Spleen (tissue), 11 donors: ENCODE results near the gene TYSND1. TPM values are rescaled to one million over a fixed set of nuclear protein-coding genes. Genes with fewer than 3 reads are reported as not detected.
A peak's percentile ranks its signal among the peaks of the same experiment; 100 is the strongest.

ENCODE experiments used
- DNase-seq: peaks from one replicate; pipeline ENCODE4 v3.0.0-alpha.2; 2020
- H3K27ac ChIP-seq, 8 donors: fragments of 200-600 bp; sonication (generic) in 7 of 8; 1 replicate in 4 of 8; 2 replicates in 4 of 8; pipeline versions ENCODE4 v1.5.0 to v1.8.0; 2016 to 2021; ENCODE audit warnings: inconsistent platforms in 4 of 8, mild to moderate bottlenecking in 4 of 8, moderate library complexity in 1 of 8
- H3K27me3 ChIP-seq, 7 donors: fragments of 200-600 bp; sonication (generic) in 6 of 7; replicated peaks in 1 of 7; 1 replicate in 4 of 7; 2 replicates in 3 of 7; pipeline versions ENCODE4 v1.5.0 to v1.8.0; 2016 to 2021; ENCODE audit warnings: inconsistent platforms in 3 of 7, mild to moderate bottlenecking in 1 of 7
- H3K36me3 ChIP-seq, 6 donors: fragments of 200-600 bp; sonication (generic) in 5 of 6; 1 replicate in 4 of 6; 2 replicates in 2 of 6; pipeline versions ENCODE4 v1.5.0 to v1.8.0; 2016 to 2021; ENCODE audit warnings: inconsistent platforms in 2 of 6
- H3K4me1 ChIP-seq, 6 donors: fragments of 200-600 bp; sonication (generic) in 5 of 6; 1 replicate in 3 of 6; 2 replicates in 3 of 6; pipeline versions ENCODE4 v1.5.0 to v1.8.0; 2016 to 2021; ENCODE audit warnings: inconsistent platforms in 3 of 6
- H3K4me3 ChIP-seq, 8 donors: fragments of 200-600 bp; sonication (generic) in 7 of 8; 1 replicate in 4 of 8; 2 replicates in 4 of 8; pipeline versions ENCODE4 v1.5.0 to v1.8.0; 2016 to 2021; ENCODE audit warnings: inconsistent platforms in 4 of 8, mild to moderate bottlenecking in 4 of 8, moderate library complexity in 2 of 8
- H3K9me3 ChIP-seq, 8 donors: fragments of 200-600 bp; sonication (generic) in 7 of 8; 1 replicate in 4 of 8; 2 replicates in 4 of 8; pipeline versions ENCODE4 v1.5.0 to v1.8.0; 2016 to 2021; ENCODE audit warnings: inconsistent platforms in 4 of 8
- POLR2A ChIP-seq, 3 donors: fragments of 450-650 bp; IDR thresholded peaks; one replicate each; pipeline ENCODE4 v1.5.1; 2017; ENCODE audit warnings: antibody characterized with exemption in 3 of 3, mild to moderate bottlenecking in 1 of 3
- POLR2AphosphoS5 ChIP-seq, 3 donors: sonication (generic); formaldehyde crosslinking; IDR thresholded peaks; one replicate each; pipeline ENCODE4 v1.5.1; 2017; ENCODE audit warnings: antibody characterized with exemption in 3 of 3
- WGBS, 5 donors: extraction: QIAGEN DNeasy Blood & Tissue Kit in 3 of 5; methylation state at CpG; one replicate each; pipeline versions ENCODE4 v1.1.5 to v1.1.7; 2013 to 2018; 5-methylcytosine and 5-hydroxymethylcytosine counted together
- intact Hi-C: fragments of 100-400 bp; cut with DNase I; formaldehyde crosslinking; loops from one replicate; pipeline ENCODE4 v1.15.0; 2023; ENCODE audit warnings: low total_unique reads
- polyA plus RNA-seq, 3 donors: library from polyadenylated mRNA; stranded (reverse); fragments of 200-250 nt; gene quantifications; one replicate each; pipeline ENCODE4 v1.2.1, GENCODE V29; 2013
- total RNA-seq, 7 donors: library from RNA; depleted of rRNA in 3 of 7; stranded (reverse); fragments of >200 nt in 3 of 7; fragmentation: NEBNext Ultra II Directional in 4 of 7; extraction: Animal tissue kit (Norgen Biotek cat#: 25700) in 4 of 7; gene quantifications; one replicate each; pipeline versions ENCODE4 v1.1.0 to v1.2.1, GENCODE V29; 2016 to 2021
- TF ChIP-seq, protein P1 (sequence below), 11 experiments: fragments of 200-600 bp in 7 of 11; fragments of 450-650 bp in 4 of 11; sonication (generic) in 4 of 11; IDR thresholded peaks in 8 of 11; conservative IDR thresholded peaks in 3 of 11; 1 replicate in 7 of 11; 2 replicates in 4 of 11; pipeline versions ENCODE4 v1.4.0 to v1.8.0; 2016 to 2021; ENCODE audit warnings: antibody characterized with exemption in 11 of 11, inconsistent platforms in 4 of 11, mild to moderate bottlenecking in 1 of 11
- donor health status: healthy with polysubstance abuse.
- donor health status: DM: no; HTN: no; CAD: no; lungs with moderate emphysema.
- donor health status: DM: no; HTN: no; CAD: no.
- donor health status: Bipolar disorder and iron deficiency.
- donor health status: healthy.
- donor health status: DM: no; HTN: no; CAD: no.
- donor health status: DM: yes; HTN: yes; CAD: no.

The TYSND1 gene
- total and polyA plus RNA-seq, 10 donors: 14.1 to 20.9 (median 16.9) TPM

GRCh38 chr10:70093335-70093944 is 53.1 kb downstream of the TYSND1 start:
- intact Hi-C loops: no loop called here
- 70 to 78% (median 76%) methylated on average over 9 of the region's 9 CpGs for WGBS, 5 donors

DNA sequence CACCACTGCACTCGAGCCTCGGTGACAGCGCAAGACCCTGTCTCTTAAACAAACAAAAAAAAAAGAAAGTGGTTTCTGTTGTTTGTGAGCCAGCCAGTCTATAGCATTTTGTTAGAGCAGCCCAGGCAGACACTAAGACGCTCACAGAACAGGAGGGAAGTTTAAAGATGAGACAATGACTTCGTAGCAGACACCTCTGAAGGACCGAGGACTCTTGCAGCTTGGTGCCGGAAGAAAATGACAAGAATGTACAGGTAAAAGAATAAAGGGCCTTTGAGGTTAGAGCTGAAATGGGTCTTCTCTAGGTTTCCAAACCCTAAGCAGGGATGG is 54.1 kb downstream of the TYSND1 start:
- no peak for DNase-seq
- Histone ChIP-seq H3K4me1 (peaks cover 0 to 27% (median 7%) of the 10 kb centered on the region in 6 donors), H3K27ac (peak overlapping the region in 6 of 8 donors; percentile 2 to 68 (median 58)), H3K36me3 (peaks cover 0 to 5% (median 0%) of the 10 kb centered on the region in 6 donors), H3K27me3 (no peaks in the 10 kb centered on the region), H3K4me3 (peak overlapping the region in 4 of 8 donors; percentile 1 to 51 (median 10)), H3K9me3 (no peaks in the 10 kb centered on the region)
- intact Hi-C loops: no loop called here
- WGBS, 5 donors: 63 to 85% (median 79%) methylated on average over 7 of the region's 7 CpGs
- TF ChIP-seq POLR2AphosphoS5 (IDR thresholded peaks at IDR 0.05): no peak
- TF ChIP-seq POLR2A (IDR thresholded peaks at IDR 0.05): no peak
- TF ChIP-seq, protein P1, sequence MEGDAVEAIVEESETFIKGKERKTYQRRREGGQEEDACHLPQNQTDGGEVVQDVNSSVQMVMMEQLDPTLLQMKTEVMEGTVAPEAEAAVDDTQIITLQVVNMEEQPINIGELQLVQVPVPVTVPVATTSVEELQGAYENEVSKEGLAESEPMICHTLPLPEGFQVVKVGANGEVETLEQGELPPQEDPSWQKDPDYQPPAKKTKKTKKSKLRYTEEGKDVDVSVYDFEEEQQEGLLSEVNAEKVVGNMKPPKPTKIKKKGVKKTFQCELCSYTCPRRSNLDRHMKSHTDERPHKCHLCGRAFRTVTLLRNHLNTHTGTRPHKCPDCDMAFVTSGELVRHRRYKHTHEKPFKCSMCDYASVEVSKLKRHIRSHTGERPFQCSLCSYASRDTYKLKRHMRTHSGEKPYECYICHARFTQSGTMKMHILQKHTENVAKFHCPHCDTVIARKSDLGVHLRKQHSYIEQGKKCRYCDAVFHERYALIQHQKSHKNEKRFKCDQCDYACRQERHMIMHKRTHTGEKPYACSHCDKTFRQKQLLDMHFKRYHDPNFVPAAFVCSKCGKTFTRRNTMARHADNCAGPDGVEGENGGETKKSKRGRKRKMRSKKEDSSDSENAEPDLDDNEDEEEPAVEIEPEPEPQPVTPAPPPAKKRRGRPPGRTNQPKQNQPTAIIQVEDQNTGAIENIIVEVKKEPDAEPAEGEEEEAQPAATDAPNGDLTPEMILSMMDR (IDR thresholded peaks at IDR 0.05 in 8 of 11, conservative IDR thresholded peaks at IDR 0.05 in 3 of 11): no peak

More at GRCh38 chr10:70093335-70093944, 53.1 kb downstream of the TYSND1 start:
- Histone ChIP-seq H3K9me3 (no peaks in the 10 kb centered on the region), H3K36me3 (peaks cover 0 to 8% (median 0%) of the 10 kb centered on the region in 6 donors), H3K27ac (peak overlapping the region in 5 of 8 donors; percentile 19 to 68 (median 64)), H3K27me3 (no peaks in the 10 kb centered on the region), H3K4me3 (peak overlapping the region in 4 of 8 donors; percentile 6 to 51 (median 12)), H3K4me1 (peaks cover 0 to 27% (median 7%) of the 10 kb centered on the region in 6 donors)
- TF ChIP-seq, protein P1 (IDR thresholded peaks at IDR 0.05 in 8 of 11, conservative IDR thresholded peaks at IDR 0.05 in 3 of 11): no peak
- TF ChIP-seq POLR2A (IDR thresholded peaks at IDR 0.05): no peak
- peak in 2 of 3 donors; percentile 11 to 12 for TF ChIP-seq POLR2AphosphoS5 (IDR thresholded peaks at IDR 0.05)
- DNase-seq: no peak

GRCh38 chr10:70090951-70091350 is 55.5 kb downstream of the TYSND1 start:
- TF ChIP-seq POLR2A (IDR thresholded peaks at IDR 0.05): no peak
- TF ChIP-seq, protein P1 (IDR thresholded peaks at IDR 0.05 in 8 of 11, conservative IDR thresholded peaks at IDR 0.05 in 3 of 11): no peak
- no peak for TF ChIP-seq POLR2AphosphoS5 (IDR thresholded peaks at IDR 0.05)
- peaks cover 0 to 27% (median 7%) of the 10 kb centered on the region in 6 donors for H3K4me1 ChIP-seq
- 90 to 95% (median 94%) methylated on average over 5 of the region's 5 CpGs for WGBS, 5 donors
- H3K36me3 ChIP-seq: no peaks in the 10 kb centered on the region
- no peak overlapping the region for H3K4me3 ChIP-seq
- H3K27me3 ChIP-seq: no peaks in the 10 kb centered on the region
- intact Hi-C loops: no loop called here
- DNase-seq: no peak
- H3K9me3 ChIP-seq: no peaks in the 10 kb centered on the region
- H3K27ac ChIP-seq: no peak overlapping the region

GRCh38 chr10:70090013-70090412 is 56.5 kb downstream of the TYSND1 start:
- no peaks in the 10 kb centered on the region for H3K27me3 ChIP-seq
- H3K4me3 ChIP-seq: no peak overlapping the region
- peaks cover 0 to 27% (median 7%) of the 10 kb centered on the region in 6 donors for H3K4me1 ChIP-seq
- WGBS, 5 donors: 97 to 99% (median 98%) methylated on average over 8 of the region's 8 CpGs
- no peak for TF ChIP-seq POLR2AphosphoS5 (IDR thresholded peaks at IDR 0.05)
- H3K27ac ChIP-seq: no peak overlapping the region
- no peaks in the 10 kb centered on the region for H3K9me3 ChIP-seq
- no peaks in the 10 kb centered on the region for H3K36me3 ChIP-seq
- no peak for DNase-seq
- intact Hi-C loops: no loop called here
